ENCODE measurements around the gene SERPINB7.

Gene SERPINB7

DNA sequence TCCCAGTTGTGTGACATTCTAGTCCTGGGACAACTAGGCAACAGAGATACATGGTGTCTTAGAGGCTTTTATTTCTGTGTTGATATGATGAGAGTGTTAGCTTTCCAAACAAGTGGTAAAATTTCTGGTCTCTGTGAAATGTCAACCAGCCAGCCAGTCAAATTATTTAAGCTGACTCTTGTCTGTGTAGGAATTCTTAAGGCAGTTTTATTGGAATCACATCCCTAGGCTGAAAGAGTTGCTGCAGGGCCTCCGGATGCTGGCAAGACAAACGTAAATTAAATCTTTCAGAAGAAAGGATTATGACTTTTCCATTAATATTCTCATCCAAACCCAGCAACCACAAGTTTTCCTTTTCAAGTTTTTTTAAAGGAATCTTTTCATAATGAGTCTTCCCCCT is 44.6 kb downstream of the SERPINB7 start:
- TF ChIP-seq, protein P1, sequence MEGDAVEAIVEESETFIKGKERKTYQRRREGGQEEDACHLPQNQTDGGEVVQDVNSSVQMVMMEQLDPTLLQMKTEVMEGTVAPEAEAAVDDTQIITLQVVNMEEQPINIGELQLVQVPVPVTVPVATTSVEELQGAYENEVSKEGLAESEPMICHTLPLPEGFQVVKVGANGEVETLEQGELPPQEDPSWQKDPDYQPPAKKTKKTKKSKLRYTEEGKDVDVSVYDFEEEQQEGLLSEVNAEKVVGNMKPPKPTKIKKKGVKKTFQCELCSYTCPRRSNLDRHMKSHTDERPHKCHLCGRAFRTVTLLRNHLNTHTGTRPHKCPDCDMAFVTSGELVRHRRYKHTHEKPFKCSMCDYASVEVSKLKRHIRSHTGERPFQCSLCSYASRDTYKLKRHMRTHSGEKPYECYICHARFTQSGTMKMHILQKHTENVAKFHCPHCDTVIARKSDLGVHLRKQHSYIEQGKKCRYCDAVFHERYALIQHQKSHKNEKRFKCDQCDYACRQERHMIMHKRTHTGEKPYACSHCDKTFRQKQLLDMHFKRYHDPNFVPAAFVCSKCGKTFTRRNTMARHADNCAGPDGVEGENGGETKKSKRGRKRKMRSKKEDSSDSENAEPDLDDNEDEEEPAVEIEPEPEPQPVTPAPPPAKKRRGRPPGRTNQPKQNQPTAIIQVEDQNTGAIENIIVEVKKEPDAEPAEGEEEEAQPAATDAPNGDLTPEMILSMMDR (conservative IDR thresholded peaks at IDR 0.05; ENCODE audit: low read depth, low read length) = no peak
- Histone ChIP-seq H3K4me2 (no peak overlapping the region), H3K4me3 (IDR thresholded peaks at IDR 0.05; ENCODE audit: insufficient read depth, low read depth, low read length) (no peak overlapping the region), H3K36me3 (ENCODE audit: insufficient read depth) (no peaks in the 10 kb centered on the region), H2AFZ (ENCODE audit: low read depth) (no peak overlapping the region), H3K4me1 (ENCODE audit: low read depth, poor library complexity, severe bottlenecking) (no peaks in the 10 kb centered on the region), H3K27ac (no peak overlapping the region), H3K9ac (no peak overlapping the region), H3K79me2 (ENCODE audit: insufficient read depth, low read depth) (no peaks in the 10 kb centered on the region), H4K20me1 (ENCODE audit: insufficient read depth) (no peaks in the 10 kb centered on the region), H3K27me3 (ENCODE audit: insufficient read depth, low read depth) (no peaks in the 10 kb centered on the region)

DNA sequence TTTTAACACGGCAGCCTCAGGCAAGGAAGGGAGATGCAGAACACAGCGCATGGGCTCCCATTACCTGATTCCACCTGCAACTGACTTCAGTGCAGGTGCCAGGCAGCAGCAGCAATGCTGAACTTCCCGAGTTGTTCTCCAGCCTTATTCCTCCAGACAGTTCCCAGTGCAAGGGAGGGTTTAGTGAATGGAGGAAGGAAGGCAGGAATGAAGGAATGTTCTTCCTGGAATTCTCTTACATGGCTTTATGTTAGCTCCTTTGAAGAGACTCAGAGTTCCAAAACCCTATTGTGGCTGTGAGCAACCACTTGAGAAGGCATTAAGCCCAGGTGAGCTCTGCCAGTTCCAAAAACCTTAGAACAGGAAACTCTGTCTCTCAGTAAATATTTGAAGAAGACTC is 45.5 kb downstream of the SERPINB7 start:
- no peaks in the 10 kb centered on the region for H4K20me1 ChIP-seq (ENCODE audit: insufficient read depth)
- no peaks in the 10 kb centered on the region for H3K79me2 ChIP-seq (ENCODE audit: insufficient read depth, low read depth)
- H3K9ac ChIP-seq = no peak overlapping the region
- no peak overlapping the region for H3K4me2 ChIP-seq
- H3K36me3 ChIP-seq (ENCODE audit: insufficient read depth) = no peaks in the 10 kb centered on the region
- no peaks in the 10 kb centered on the region for H3K4me1 ChIP-seq (ENCODE audit: low read depth, poor library complexity, severe bottlenecking)
- no peak overlapping the region for H3K4me3 ChIP-seq (IDR thresholded peaks at IDR 0.05; ENCODE audit: insufficient read depth, low read depth, low read length)
- H3K27me3 ChIP-seq (ENCODE audit: insufficient read depth, low read depth) = no peaks in the 10 kb centered on the region
- H2AFZ ChIP-seq (ENCODE audit: low read depth) = no peak overlapping the region
- H3K27ac ChIP-seq = no peak overlapping the region
- TF ChIP-seq, protein P1 (conservative IDR thresholded peaks at IDR 0.05; ENCODE audit: low read depth, low read length) = no peak

DNA sequence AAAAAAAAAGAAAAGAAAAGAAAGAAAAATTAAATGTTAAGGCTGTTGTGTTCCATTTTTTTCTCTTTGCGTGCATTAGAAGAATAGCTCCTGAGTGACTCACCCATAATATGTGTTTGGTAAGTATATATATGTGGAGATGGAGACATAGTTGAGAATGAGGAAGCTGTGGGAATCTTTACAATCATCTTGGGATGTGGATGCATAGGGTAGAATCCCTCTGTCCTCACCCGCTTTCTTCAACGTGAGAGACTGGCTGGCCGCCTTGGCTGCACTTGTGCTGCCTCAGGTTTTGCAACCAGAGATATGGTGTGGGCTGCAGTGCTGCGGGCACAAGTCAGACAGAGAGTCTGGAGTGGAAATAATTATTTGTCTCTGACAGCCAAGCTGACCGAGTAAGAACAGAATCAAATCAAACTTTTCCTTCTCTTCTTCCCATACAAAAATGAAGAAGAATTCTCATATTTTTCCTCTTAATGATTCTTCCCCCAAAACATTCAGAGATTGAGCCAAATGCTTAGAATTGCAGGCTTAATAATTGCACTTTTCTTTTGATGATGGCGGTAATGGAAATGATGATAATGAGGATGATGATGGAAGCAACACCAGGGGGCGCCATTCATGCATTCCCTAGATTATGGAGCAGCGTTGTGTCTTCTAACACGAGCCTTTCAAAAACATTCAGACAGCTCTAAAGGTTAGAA is 48.5 kb downstream of the SERPINB7 start:
- Histone ChIP-seq H3K27me3 (ENCODE audit: insufficient read depth, low read depth) (no peaks in the 10 kb centered on the region), H3K79me2 (ENCODE audit: insufficient read depth, low read depth) (no peaks in the 10 kb centered on the region), H2AFZ (ENCODE audit: low read depth) (no peak overlapping the region), H4K20me1 (ENCODE audit: insufficient read depth) (no peaks in the 10 kb centered on the region), H3K4me3 (IDR thresholded peaks at IDR 0.05; ENCODE audit: insufficient read depth, low read depth, low read length) (no peak overlapping the region), H3K9ac (no peak overlapping the region), H3K27ac (no peak overlapping the region), H3K4me1 (ENCODE audit: low read depth, poor library complexity, severe bottlenecking) (no peaks in the 10 kb centered on the region), H3K36me3 (ENCODE audit: insufficient read depth) (no peaks in the 10 kb centered on the region), H3K4me2 (no peak overlapping the region)
- TF ChIP-seq, protein P1 (conservative IDR thresholded peaks at IDR 0.05; ENCODE audit: low read depth, low read length) = peak; percentile 68

DNA sequence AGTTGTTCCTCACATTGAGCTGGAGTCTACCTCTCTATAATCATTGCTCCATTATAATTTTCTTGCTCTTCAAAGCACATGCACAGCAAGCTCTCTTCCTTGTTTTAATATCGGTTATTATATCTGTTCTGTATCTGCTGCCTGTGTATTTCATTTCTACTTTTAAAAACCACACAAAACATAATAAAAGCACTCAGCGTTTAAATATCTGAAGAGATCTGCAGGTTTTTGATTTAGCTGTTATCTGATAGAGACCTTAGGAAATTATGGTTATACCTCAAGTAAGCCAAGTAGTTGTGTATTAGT is 49.0 kb downstream of the SERPINB7 start:
- H4K20me1 ChIP-seq (ENCODE audit: insufficient read depth) = no peaks in the 10 kb centered on the region
- TF ChIP-seq, protein P1 (conservative IDR thresholded peaks at IDR 0.05; ENCODE audit: low read depth, low read length) = 0 out of 2 replicates have a peak, but pooled peaks have one; percentile 33
- no peak overlapping the region for H3K4me2 ChIP-seq
- no peak overlapping the region for H3K27ac ChIP-seq
- H3K4me1 ChIP-seq (ENCODE audit: low read depth, poor library complexity, severe bottlenecking) = no peaks in the 10 kb centered on the region
- H3K79me2 ChIP-seq (ENCODE audit: insufficient read depth, low read depth) = no peaks in the 10 kb centered on the region
- no peaks in the 10 kb centered on the region for H3K36me3 ChIP-seq (ENCODE audit: insufficient read depth)
- no peak overlapping the region for H3K9ac ChIP-seq
- H3K27me3 ChIP-seq (ENCODE audit: insufficient read depth, low read depth) = no peaks in the 10 kb centered on the region
- H2AFZ ChIP-seq (ENCODE audit: low read depth) = no peak overlapping the region
- no peak overlapping the region for H3K4me3 ChIP-seq (IDR thresholded peaks at IDR 0.05; ENCODE audit: insufficient read depth, low read depth, low read length)

Measured in KMS-11 (cell line).